T-helper 1 cell treated with Interleukin-12 subunit alpha and Interleukin-12 subunit beta and Interleukin-4 antibody, amounts not matched to agents 30 μg/mL and 1 μg/mL, for 36 hours (primary cell): ENCODE data around the gene APOB.

ENCODE experiments used
- H3K27ac Mint-ChIP-seq: one replicate; pipeline ENCODE4 v1.8.0; 2021; ENCODE audit warnings: mild to moderate bottlenecking, mixed read lengths
- H3K27me3 Mint-ChIP-seq: one replicate; pipeline ENCODE4 v1.8.0; 2021; ENCODE audit warnings: low read depth, mixed read lengths
- H3K36me3 Mint-ChIP-seq: one replicate; pipeline ENCODE4 v1.8.0; 2021; ENCODE audit warnings: low read depth, mixed read lengths
- H3K4me1 Mint-ChIP-seq: one replicate; pipeline ENCODE4 v1.8.0; 2021; ENCODE audit warnings: low read depth, mixed read lengths
- H3K4me3 Mint-ChIP-seq: one replicate; pipeline ENCODE4 v1.8.0; 2021; ENCODE audit warnings: mild to moderate bottlenecking, moderate library complexity, mixed read lengths
- H3K9me3 Mint-ChIP-seq: one replicate; pipeline ENCODE4 v1.8.0; 2021; ENCODE audit warnings: mixed read lengths

Gene APOB

DNA sequence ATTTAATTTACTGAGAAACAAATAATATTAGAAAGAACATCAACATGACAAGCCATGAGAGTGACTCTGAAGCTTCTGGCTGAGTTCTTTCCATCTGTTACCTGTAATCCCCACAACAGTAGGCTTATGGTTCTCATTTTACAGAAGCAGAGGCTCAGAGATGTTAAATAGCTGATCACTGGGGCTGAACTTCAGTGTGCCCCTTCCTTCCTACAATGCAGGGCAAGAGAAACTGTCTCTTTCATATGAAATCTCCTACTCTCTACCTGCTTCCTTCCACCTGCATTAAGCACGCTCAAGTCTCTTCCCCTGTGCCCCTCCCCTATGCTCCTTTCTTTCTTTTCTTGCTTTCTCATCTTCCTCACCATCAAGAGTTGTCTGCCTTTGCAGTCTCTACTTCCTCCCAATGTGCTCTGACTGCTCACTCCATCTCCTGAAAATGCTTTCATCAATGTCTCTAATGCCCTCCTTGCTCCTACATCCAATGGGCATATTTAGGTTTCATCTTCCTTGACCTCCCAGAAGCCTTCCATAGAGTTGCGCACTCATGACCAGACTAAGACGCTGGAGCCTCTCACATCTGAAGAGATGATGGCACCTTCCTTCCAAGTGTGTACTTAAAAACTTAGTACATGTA, 23.7 kb downstream of the APOB start:
- no peaks in the 10 kb centered on the region for H3K27me3 Mint-ChIP-seq

DNA sequence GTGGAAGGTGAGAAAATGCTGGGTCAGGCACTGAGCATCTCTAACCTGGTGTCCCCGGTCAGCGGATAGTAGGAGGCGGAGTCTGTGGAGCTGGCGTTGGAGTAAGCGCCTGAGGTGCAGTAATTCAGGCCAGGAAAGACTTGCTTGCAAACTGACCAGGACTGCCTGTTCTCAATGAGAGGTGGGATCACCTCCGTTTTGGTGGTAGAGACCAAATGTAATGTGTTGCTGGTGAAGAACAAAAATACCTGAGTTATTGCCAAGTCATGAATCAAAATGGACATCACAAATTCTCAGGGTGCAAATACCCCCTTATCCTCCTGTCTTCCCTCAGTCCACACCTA, 24.2 kb downstream of the APOB start:
- H3K4me3 Mint-ChIP-seq, result no peak overlapping the region
- no peaks in the 10 kb centered on the region for H3K9me3 Mint-ChIP-seq
- H3K27me3 Mint-ChIP-seq, result no peaks in the 10 kb centered on the region
- H3K4me1 Mint-ChIP-seq, result no peaks in the 10 kb centered on the region
- H3K27ac Mint-ChIP-seq, result no peak overlapping the region
- no peaks in the 10 kb centered on the region for H3K36me3 Mint-ChIP-seq

More for the DNA sequence above, 23.7 kb downstream of the APOB start:
- no peaks in the 10 kb centered on the region for H3K9me3 Mint-ChIP-seq
- no peaks in the 10 kb centered on the region for H3K36me3 Mint-ChIP-seq
- no peaks in the 10 kb centered on the region for H3K4me1 Mint-ChIP-seq
- no peak overlapping the region for H3K4me3 Mint-ChIP-seq
- H3K27ac Mint-ChIP-seq, result no peak overlapping the region

DNA sequence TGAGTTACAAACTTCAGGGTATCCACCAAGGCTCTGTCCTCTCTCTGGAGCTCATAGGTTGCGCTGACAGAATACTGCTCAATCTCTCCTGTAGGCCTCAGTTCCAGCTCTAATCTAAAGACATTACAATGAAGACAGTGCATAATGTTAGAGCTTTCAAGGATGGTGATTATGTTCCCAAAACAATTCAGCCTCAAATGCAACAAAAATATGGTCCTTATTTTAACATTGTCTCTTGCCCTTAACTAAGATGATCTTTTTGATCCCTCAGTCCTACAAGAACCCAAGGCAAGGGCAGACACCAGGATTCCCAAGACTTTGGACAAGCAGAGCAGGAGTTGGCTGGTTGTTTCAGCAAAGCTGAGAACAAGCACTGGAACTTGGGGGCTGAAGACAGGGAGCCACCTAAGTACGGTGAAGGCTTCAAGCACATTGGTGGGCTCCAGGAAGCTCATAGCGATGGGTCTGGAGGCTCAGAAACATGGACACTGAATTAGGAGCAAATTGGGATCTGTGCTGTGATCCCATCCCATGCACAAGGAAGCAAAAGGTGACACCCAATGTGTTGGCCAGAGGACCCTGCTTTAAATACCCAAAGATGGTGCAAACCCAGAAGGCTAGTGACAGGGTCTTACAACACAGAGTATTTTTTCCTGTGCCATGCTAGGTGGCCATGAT, 24.7 kb downstream of the APOB start:
- H3K9me3 Mint-ChIP-seq, result no peaks in the 10 kb centered on the region
- H3K4me1 Mint-ChIP-seq, result no peaks in the 10 kb centered on the region
- no peak overlapping the region for H3K4me3 Mint-ChIP-seq
- H3K27me3 Mint-ChIP-seq, result no peaks in the 10 kb centered on the region
- no peaks in the 10 kb centered on the region for H3K36me3 Mint-ChIP-seq
- no peak overlapping the region for H3K27ac Mint-ChIP-seq

DNA sequence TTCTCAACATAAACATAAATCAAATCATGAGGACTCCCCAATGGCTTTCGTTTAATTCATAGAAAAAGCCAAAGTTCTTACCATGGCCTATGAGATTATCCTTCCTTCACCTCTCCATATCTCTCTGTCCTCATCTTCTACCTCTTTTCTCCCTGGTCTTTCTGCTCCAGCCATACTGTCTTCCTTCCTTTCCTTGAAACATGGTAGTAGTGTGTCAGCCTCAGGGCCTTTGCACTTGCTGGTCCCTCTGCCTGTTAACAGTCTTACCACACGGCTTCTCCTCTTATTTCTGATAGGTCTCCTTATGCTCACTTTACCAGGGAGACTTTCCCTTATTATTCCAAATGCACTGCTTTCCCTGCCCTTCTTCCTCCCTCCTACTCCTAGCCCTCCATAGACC, 25.6 kb downstream of the APOB start:
- no peaks in the 10 kb centered on the region for H3K36me3 Mint-ChIP-seq
- H3K4me3 Mint-ChIP-seq, result no peak overlapping the region
- no peaks in the 10 kb centered on the region for H3K4me1 Mint-ChIP-seq
- no peaks in the 10 kb centered on the region for H3K27me3 Mint-ChIP-seq
- H3K27ac Mint-ChIP-seq, result no peak overlapping the region
- no peaks in the 10 kb centered on the region for H3K9me3 Mint-ChIP-seq

DNA sequence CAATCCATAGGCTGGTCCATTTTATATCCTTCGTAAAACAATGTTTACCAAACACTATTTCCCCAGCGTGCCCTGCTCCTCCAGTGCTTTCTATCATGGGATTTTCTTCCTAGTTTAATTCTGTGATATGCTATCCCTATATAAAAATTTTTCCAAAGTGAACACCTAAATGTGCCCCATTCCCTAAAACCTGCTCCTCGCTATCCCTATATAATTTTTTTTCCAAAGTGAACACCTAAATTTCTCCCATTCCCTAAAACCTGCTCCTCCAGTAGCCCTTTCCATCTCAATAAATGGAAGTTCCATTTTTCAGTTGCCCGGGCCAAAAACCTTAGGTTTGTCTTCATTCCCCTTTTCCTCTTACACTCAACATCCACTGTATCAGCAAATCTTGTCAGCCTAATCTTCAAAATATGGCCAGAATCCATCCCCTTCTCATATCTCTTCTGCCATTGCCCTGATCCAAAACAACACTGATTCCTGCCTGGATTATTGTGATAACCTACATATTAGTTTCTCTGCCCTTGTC, 26.1 kb downstream of the APOB start:
- H3K4me1 Mint-ChIP-seq, result no peaks in the 10 kb centered on the region
- H3K9me3 Mint-ChIP-seq, result no peaks in the 10 kb centered on the region
- no peaks in the 10 kb centered on the region for H3K27me3 Mint-ChIP-seq
- H3K4me3 Mint-ChIP-seq, result no peak overlapping the region
- H3K27ac Mint-ChIP-seq, result no peak overlapping the region
- H3K36me3 Mint-ChIP-seq, result no peaks in the 10 kb centered on the region

DNA sequence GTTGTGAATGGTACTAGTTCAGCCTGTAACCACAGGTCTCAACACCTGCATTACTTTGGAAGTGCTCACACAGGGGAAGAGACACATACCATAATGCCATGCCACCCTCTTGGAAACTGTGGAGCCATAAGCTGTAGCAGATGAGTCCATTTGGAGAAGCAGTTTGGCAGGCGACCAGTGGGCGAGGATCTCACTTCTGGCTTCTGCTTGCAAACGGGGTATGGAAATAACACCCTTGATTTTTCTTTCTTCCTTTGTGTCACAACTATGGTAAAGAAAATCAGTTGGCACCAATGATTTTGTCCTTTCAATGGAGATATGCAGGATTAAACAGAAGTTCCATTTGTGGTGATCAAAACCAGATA, 28.6 kb downstream of the APOB start:
- no peaks in the 10 kb centered on the region for H3K36me3 Mint-ChIP-seq
- H3K4me3 Mint-ChIP-seq, result no peak overlapping the region
- H3K27me3 Mint-ChIP-seq, result no peaks in the 10 kb centered on the region
- H3K9me3 Mint-ChIP-seq, result no peaks in the 10 kb centered on the region
- no peaks in the 10 kb centered on the region for H3K4me1 Mint-ChIP-seq
- no peak overlapping the region for H3K27ac Mint-ChIP-seq

DNA sequence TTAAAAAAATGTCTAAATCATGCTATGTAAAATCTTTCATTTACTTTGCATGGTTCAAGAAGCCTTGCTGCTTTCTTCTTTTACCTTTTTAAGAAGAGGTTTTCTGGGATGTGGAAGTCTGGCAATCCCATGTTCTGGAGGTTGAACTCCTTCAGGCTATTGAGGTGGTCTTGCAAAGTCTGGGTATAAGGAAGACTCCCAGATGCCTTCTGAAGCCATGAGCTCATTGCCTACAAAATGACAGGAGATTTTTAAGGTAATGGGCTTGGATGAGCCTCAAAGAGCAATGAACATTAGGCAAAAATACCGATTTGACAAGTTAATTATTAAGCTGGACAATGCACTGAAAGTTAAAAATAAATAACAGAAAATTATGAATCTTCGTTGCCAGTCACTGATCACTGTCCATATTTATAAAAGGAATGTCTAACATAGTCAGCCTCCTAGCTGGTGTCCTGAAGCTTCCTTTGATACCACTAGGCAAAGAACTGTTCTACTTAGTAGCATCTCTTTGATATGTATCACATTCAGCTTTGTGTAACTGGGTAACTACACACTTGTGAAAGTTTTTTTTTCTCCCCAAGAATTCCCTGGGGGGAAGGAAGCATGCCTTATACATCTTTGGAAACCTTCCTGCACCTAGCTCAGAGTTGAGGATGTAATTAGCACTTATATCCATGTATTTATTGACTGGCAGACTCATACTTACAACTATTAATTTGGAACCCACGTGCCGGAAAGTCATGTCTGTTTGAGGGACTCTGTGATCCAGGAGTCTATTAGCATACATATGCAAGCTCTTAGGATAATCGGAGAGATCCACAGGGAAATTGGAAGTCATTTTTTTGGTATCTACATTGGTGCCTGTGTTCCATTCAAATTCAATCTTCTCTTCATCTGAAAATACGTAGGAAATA, 29.3 kb downstream of the APOB start:
- H3K27ac Mint-ChIP-seq, result no peak overlapping the region
- no peaks in the 10 kb centered on the region for H3K36me3 Mint-ChIP-seq
- H3K4me1 Mint-ChIP-seq, result no peaks in the 10 kb centered on the region
- H3K9me3 Mint-ChIP-seq, result no peaks in the 10 kb centered on the region
- no peaks in the 10 kb centered on the region for H3K27me3 Mint-ChIP-seq
- no peak overlapping the region for H3K4me3 Mint-ChIP-seq

DNA sequence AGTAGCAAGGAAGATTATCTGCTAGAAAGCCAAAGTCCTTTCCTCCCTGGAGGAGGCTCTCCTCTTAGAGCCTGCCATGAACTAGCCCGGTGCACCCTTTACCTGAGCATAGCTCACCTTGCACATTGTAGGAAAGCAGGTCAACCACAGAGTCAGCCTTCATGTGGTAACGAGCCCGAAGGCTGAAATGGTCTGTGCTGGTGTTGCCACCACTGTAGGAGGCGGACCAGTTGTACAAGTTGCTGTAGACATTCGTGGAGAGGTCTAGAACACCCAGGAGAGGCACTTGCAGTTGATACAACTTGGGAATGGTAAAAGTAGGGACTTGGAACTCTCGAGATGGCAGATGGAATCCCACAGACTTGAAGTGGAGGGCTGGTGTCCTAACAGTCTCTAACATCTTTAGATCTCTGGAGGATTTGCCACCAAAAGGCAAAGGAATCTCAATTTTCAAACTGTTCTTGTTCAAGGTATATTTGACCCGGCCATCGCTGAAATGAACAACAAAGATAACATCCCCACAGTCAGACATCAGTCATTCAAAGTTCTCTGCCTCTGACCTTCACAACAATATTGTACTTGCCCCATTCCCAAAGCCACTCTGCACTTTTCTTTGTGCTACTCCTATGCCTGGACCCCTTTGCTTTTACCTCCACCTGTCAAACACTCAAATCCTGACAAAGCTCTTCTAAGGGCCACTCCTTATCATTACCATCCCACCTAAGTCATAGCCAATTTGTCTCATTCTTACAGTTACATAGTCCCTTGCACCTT, 30.6 kb downstream of the APOB start:
- no peak overlapping the region for H3K27ac Mint-ChIP-seq
- no peaks in the 10 kb centered on the region for H3K4me1 Mint-ChIP-seq
- H3K9me3 Mint-ChIP-seq, result no peaks in the 10 kb centered on the region
- H3K36me3 Mint-ChIP-seq, result no peaks in the 10 kb centered on the region
- H3K4me3 Mint-ChIP-seq, result no peak overlapping the region
- H3K27me3 Mint-ChIP-seq, result no peaks in the 10 kb centered on the region

DNA sequence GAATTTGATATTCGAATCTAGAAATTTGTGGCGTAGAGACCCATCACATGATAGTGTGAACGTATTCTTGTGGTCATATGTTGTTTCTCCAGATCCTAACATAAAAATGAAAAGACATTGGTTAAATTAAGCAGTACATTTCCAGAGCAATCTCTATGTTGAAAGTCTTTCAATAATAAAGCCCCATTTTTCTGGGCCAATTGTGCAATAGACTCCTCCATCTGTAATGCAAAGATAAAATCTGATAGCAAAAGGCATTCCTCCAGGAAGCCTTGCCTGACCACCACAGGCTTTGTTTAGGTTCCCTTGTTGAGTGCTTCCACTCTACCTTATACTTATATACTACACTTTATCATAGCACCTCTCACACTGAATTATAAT, 31.3 kb downstream of the APOB start:
- no peak overlapping the region for H3K27ac Mint-ChIP-seq
- H3K36me3 Mint-ChIP-seq, result no peaks in the 10 kb centered on the region
- no peaks in the 10 kb centered on the region for H3K9me3 Mint-ChIP-seq
- H3K4me3 Mint-ChIP-seq, result no peak overlapping the region
- no peaks in the 10 kb centered on the region for H3K4me1 Mint-ChIP-seq
- no peaks in the 10 kb centered on the region for H3K27me3 Mint-ChIP-seq

DNA sequence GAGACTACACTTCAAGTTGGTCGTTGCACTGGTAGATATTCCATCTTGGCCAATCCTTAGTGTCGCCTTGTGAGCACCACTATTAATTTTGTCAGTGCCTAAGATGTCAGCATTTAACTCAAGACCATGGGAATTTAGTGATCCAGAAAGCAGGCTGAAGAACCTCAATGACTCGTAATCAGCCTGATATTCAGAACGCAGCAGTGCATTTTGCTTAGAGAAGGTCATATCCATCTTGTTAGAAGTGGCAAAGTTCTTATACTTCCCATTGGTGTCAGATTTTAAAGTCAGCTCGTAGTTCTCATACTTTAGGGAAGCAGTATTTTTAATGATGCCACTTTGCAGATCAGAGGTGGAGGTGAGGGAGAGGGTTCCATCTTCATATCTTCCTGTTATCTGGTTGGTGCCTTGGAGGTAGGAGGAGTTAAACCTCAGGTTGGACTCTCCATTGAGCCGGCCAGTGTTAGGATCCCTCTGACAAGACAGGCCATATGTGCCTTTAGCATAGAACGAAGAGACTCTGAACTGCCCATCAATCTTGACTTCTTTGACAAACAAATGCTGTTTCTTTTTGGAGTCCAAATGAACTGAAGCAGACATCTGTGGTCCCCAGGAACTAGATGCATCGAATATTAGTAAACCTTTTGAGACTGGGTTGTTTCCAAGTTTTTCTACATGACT, 31.9 kb downstream of the APOB start:
- H3K4me1 Mint-ChIP-seq, result no peaks in the 10 kb centered on the region
- H3K27me3 Mint-ChIP-seq, result no peaks in the 10 kb centered on the region
- H3K36me3 Mint-ChIP-seq, result no peaks in the 10 kb centered on the region
- H3K27ac Mint-ChIP-seq, result no peak overlapping the region
- no peak overlapping the region for H3K4me3 Mint-ChIP-seq
- no peaks in the 10 kb centered on the region for H3K9me3 Mint-ChIP-seq

DNA sequence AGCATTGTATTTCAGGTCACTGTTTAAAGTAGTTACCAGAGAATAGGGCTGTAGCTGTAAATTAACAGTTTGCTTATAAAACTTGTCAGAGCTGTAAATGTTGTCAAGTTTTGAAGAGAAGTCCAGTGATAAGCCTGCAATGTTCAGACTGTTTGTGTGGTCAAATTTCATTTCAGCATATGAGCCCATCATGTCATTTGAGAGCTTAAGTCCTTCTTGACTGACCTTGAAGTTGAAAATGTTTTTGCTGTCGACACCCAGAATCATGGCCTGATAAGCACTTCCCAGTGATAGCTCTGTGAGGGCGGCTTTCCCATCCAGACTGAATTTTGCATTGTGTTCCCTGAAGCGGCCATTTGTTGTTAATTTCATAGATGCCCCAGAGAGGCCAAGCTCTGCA, 32.4 kb downstream of the APOB start:
- Mint-ChIP-seq H3K27ac (no peak overlapping the region), H3K36me3 (no peaks in the 10 kb centered on the region), H3K27me3 (no peaks in the 10 kb centered on the region), H3K4me3 (no peak overlapping the region), H3K9me3 (no peaks in the 10 kb centered on the region), H3K4me1 (no peaks in the 10 kb centered on the region)

DNA sequence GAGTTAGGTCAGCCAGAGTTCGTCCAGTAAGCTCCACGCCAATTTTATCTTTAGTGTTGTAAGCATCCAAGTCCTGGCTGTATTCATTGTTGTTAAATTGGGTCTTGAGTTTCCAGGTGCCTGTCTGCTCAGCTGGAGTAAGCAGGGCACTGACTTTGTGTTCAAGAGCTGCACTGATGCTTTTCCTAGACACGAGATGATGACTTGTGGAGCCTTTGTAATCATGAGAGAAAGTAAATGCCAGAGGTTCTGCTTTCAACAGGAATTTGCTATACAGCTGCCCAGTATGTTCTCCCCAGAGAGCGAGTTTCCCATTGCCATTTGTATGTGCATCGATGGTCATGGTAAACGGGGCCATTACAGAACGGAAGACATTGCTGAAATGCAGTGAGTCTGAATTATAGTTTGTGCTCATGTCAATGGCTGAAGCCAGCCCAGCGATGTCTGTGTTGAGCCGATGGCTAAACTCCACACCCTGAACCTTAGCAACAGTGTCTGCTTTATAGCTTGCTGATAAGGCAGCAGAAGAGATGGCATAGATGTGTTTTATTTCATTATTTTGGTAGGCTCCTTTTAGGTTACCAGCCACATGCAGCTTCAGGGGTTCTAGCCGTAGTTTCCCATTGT, 32.9 kb downstream of the APOB start:
- Mint-ChIP-seq H3K4me1 (no peaks in the 10 kb centered on the region), H3K9me3 (no peaks in the 10 kb centered on the region), H3K27ac (no peak overlapping the region), H3K27me3 (no peaks in the 10 kb centered on the region), H3K36me3 (no peaks in the 10 kb centered on the region), H3K4me3 (no peak overlapping the region)

DNA sequence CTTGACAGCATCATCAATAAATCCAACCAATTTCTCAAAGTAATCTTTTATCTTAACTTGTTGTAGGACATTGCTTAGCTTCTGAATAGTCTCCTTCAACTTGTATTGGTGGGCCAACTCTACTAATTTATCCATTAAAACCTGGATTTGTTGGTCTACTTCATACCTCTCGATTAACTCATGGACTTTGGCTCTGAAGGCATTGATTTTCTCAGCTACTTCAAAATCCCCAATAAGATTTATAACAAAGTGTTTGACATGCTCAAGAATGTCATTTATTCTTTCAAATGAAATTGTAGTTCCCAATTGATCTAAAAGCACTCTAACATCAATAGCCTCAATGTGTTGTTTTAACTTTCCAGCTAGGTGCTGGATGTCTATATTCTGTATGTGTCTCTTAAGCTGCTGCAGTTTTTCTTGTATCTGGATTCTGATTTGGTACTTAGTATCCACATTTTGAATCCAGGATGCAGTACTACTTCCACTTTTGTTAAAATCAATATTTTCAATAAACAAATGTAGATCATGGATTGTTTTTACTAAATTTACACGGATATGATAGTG, 34.1 kb downstream of the APOB start:
- no peak overlapping the region for H3K4me3 Mint-ChIP-seq
- H3K9me3 Mint-ChIP-seq, result no peaks in the 10 kb centered on the region
- no peaks in the 10 kb centered on the region for H3K27me3 Mint-ChIP-seq
- H3K36me3 Mint-ChIP-seq, result no peaks in the 10 kb centered on the region
- H3K4me1 Mint-ChIP-seq, result no peaks in the 10 kb centered on the region
- H3K27ac Mint-ChIP-seq, result no peak overlapping the region
